Trophoblast cell (in vitro differentiated cells and primary cell): ENCODE data around the gene RHCE.
"Not testable (repeated sequence)": the region's sequence is repeated elsewhere in the genome, so short reads cannot be mapped to it uniquely, and the experiment has no call there.

Experiments used
- DNase-seq, 2 donors: peaks; one replicate each; pipeline ENCODE4 v3.0.0-alpha.2; 2016
- H2AFZ ChIP-seq: 2 replicates; pipeline ENCODE4 v1.6.1; 2013; ENCODE audit warnings: low read length, moderate library complexity, mild to moderate bottlenecking; ENCODE audit not compliant: insufficient read depth, poor library complexity
- H2AK5ac ChIP-seq: 2 replicates; pipeline ENCODE4 v1.6.1; 2013; ENCODE audit warnings: mild to moderate bottlenecking, low read length
- H2BK120ac ChIP-seq: 2 replicates; pipeline ENCODE4 v1.6.1; 2013; ENCODE audit warnings: low read length, mild to moderate bottlenecking, moderate library complexity; ENCODE audit not compliant: insufficient read depth, poor library complexity
- H2BK12ac ChIP-seq: 2 replicates; pipeline ENCODE4 v1.6.1; 2013; ENCODE audit warnings: mild to moderate bottlenecking, low read length, moderate library complexity
- H2BK5ac ChIP-seq: 2 replicates; pipeline ENCODE4 v1.6.1; 2013; ENCODE audit warnings: low read length, low read depth, moderate library complexity, mild to moderate bottlenecking; ENCODE audit not compliant: poor library complexity
- H3K14ac ChIP-seq: 2 replicates; pipeline ENCODE4 v1.6.1; 2013; ENCODE audit warnings: mild to moderate bottlenecking, low read length
- H3K18ac ChIP-seq: 2 replicates; pipeline ENCODE4 v1.6.1; 2013; ENCODE audit warnings: mild to moderate bottlenecking, low read length
- H3K23ac ChIP-seq: 2 replicates; pipeline ENCODE4 v1.6.1; 2013; ENCODE audit warnings: low read length
- H3K27ac ChIP-seq: 2 replicates; pipeline ENCODE4 v1.5.1; 2013; ENCODE audit warnings: low read depth, mild to moderate bottlenecking, inconsistent platforms, low read length, moderate library complexity
- H3K27me3 ChIP-seq: 2 replicates; pipeline ENCODE4 v1.6.1; 2013; ENCODE audit warnings: inconsistent platforms, mild to moderate bottlenecking, low read length, moderate library complexity; ENCODE audit not compliant: insufficient read depth
- H3K36me3 ChIP-seq, 2 experiments: 1 replicate in 1 of 2; 2 replicates in 1 of 2; pipeline ENCODE4 v1.6.1; 2013; ENCODE audit warnings: low read length in 2 of 2, mild to moderate bottlenecking in 2 of 2, moderate library complexity in 1 of 2; ENCODE audit not compliant: insufficient read depth in 2 of 2, control insufficient read depth in 1 of 2
- H3K4ac ChIP-seq: 2 replicates; pipeline ENCODE4 v1.6.1; 2013; ENCODE audit warnings: low read depth, mild to moderate bottlenecking, low read length, moderate library complexity
- H3K4me1 ChIP-seq, 2 experiments: 1 replicate in 1 of 2; 2 replicates in 1 of 2; pipeline ENCODE4 v1.6.1; 2013; ENCODE audit warnings: low read length in 2 of 2, mild to moderate bottlenecking in 2 of 2, moderate library complexity in 1 of 2; ENCODE audit not compliant: insufficient read depth in 2 of 2, control insufficient read depth in 1 of 2
- H3K4me2 ChIP-seq: 2 replicates; pipeline ENCODE4 v1.6.1; 2013; ENCODE audit warnings: inconsistent platforms, mild to moderate bottlenecking, low read length, moderate library complexity
- H3K4me3 ChIP-seq: 2 replicates; pipeline ENCODE4 v1.5.1; 2013; ENCODE audit warnings: mild to moderate bottlenecking, low read depth, low read length, inconsistent platforms
- H3K79me1 ChIP-seq: one replicate; pipeline ENCODE4 v1.6.1; 2013; ENCODE audit warnings: low read length
- H3K79me2 ChIP-seq: 2 replicates; pipeline ENCODE4 v1.6.1; 2013; ENCODE audit warnings: low read length, mild to moderate bottlenecking; ENCODE audit not compliant: control insufficient read depth, insufficient read depth, poor library complexity
- H3K9ac ChIP-seq: 2 replicates; pipeline ENCODE4 v1.6.1; 2013; ENCODE audit warnings: mild to moderate bottlenecking, low read length
- H3K9me3 ChIP-seq: 2 replicates; pipeline ENCODE4 v1.6.1; 2013; ENCODE audit warnings: low read depth, mild to moderate bottlenecking, control low read depth, inconsistent platforms, low read length; ENCODE audit not compliant: insufficient read depth
- H4K12ac ChIP-seq: 2 replicates; pipeline ENCODE4 v1.6.1; 2013; ENCODE audit warnings: low read depth, mild to moderate bottlenecking, low read length, moderate library complexity
- H4K8ac ChIP-seq: 2 replicates; pipeline ENCODE4 v1.6.1; 2013; ENCODE audit warnings: low read depth, mild to moderate bottlenecking, low read length, moderate library complexity
- H4K91ac ChIP-seq: one replicate; pipeline ENCODE4 v1.6.1; 2013; ENCODE audit warnings: low read depth, mild to moderate bottlenecking, low read length, moderate library complexity
- WGBS: extraction: QIAGEN DNeasy Blood & Tissue Kit; methylation state at CpG from one replicate; pipeline ENCODE4 v1.1.7; 2013; ENCODE audit warnings: missing lambda C conversion rate; ENCODE audit not compliant: insufficient read length, insufficient coverage; ENCODE audit errors: extremely low coverage; 5-methylcytosine and 5-hydroxymethylcytosine counted together

RHCE gene

DNA sequence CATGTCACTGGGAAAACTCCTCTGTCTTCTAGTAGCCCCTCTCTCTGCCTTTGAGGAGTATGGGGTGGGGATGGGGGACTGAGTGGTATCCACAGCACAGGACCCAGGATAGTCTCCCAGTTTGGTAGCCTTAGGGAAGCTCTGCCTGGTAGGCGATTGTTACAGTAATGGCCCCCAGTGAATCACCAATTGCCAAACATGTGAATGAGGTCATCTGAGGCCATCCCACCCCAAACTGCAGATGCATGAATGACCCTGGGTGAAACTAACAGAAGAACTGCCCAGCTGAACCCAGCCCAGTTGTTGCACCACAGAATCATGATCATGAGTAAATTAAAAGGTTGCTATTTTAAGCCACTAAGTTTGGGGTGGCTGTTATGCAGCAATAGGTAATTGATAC is 6.0 kb downstream of the RHCE start:
- not testable (repeated sequence) for H3K4me3 ChIP-seq, H2AK5ac ChIP-seq, H3K27me3 ChIP-seq, H3K27ac ChIP-seq, H2BK120ac ChIP-seq, H2BK12ac ChIP-seq, H3K4ac ChIP-seq, H3K79me1 ChIP-seq, DNase-seq, H3K36me3 ChIP-seq, H3K4me1 ChIP-seq, H4K91ac ChIP-seq, H4K8ac ChIP-seq, H2AFZ ChIP-seq, H3K14ac ChIP-seq, H2BK5ac ChIP-seq, H3K9me3 ChIP-seq, H3K79me2 ChIP-seq, H3K18ac ChIP-seq, H3K9ac ChIP-seq, H4K12ac ChIP-seq, H3K4me2 ChIP-seq, H3K23ac ChIP-seq
- WGBS: no CpG with 5 or more reads among the region's 1 CpG

DNA sequence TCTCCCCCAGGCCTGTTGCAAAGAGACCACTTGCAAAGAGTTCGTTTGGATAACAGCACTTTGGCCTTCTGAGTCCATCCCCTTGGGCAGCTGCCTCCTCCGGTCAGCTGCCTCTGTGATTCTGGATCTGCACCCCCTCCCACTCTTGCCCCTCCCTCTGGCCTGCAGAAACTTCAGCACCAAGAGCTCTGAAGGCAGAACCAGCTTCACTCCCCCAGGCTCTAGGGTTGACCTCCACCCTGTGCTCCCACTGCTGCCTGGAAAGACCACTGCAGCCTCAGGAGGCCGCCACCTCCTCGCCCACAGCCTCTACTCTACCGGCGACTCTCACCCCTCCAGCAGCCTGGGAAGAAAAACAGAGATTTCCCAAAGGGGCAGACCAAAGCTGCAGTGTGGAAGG is 6.5 kb downstream of the RHCE start:
- not testable (repeated sequence) for H2BK12ac ChIP-seq, H3K27me3 ChIP-seq
- WGBS: no CpG with 5 or more reads among the region's 6 CpGs

DNA sequence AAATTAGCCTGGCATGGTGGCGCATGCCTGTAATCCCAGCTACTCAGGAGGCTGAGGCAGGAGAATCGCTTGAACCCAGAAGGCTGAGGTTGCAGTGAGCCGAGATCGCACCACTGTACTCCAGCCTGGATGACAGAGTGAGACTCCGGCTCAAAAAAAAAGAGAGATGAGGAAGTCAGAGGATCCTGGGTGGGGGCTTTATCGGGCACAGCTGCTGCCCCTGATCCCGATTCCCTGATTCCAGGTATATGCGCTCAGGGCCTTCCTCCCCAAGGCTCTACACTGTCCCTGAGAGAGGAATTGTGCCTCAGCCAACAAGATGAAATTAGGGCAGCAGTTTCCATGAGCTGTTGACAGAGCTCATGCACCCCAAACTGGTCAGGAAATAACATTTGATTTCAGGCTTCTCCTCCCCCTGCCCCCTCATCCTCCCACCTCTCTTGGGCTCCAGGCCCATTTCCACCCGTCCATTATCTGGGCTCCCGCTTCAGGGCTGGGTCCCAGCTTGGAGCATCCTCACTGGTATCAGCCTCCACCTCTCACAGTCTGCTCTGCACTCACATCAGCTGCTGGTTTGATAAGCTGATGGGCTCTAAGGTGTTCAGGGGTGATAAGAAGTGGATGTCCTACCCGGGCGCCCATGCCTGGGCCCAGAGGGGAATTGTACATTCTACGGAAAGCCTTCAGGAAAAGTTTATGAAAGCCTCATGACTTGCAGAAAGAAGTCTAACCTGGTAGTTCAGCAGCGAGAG is 7.6 kb downstream of the RHCE start:
- H3K4me1 ChIP-seq, H2BK5ac ChIP-seq, H3K27me3 ChIP-seq, H4K8ac ChIP-seq, H3K9me3 ChIP-seq, H3K18ac ChIP-seq, H3K79me2 ChIP-seq, DNase-seq, H3K4me3 ChIP-seq, H3K23ac ChIP-seq, H3K4me2 ChIP-seq, H2AFZ ChIP-seq, H3K4ac ChIP-seq, H3K36me3 ChIP-seq, H2AK5ac ChIP-seq, H3K79me1 ChIP-seq, H4K91ac ChIP-seq, H2BK120ac ChIP-seq, H4K12ac ChIP-seq, H3K14ac ChIP-seq, H3K27ac ChIP-seq, H3K9ac ChIP-seq, H2BK12ac ChIP-seq: not testable (repeated sequence)
- WGBS: no CpG with 5 or more reads among the region's 14 CpGs

More for the DNA sequence above, 6.5 kb downstream of the RHCE start:
- not testable (repeated sequence) for H2BK120ac ChIP-seq, DNase-seq, H3K27ac ChIP-seq, H3K79me1 ChIP-seq, H3K4me3 ChIP-seq, H3K4me1 ChIP-seq, H3K36me3 ChIP-seq, H3K14ac ChIP-seq, H3K9ac ChIP-seq, H3K9me3 ChIP-seq, H4K12ac ChIP-seq, H2AFZ ChIP-seq, H4K8ac ChIP-seq, H2AK5ac ChIP-seq, H2BK5ac ChIP-seq, H3K4ac ChIP-seq, H3K4me2 ChIP-seq, H3K18ac ChIP-seq, H3K79me2 ChIP-seq, H4K91ac ChIP-seq, H3K23ac ChIP-seq

DNA sequence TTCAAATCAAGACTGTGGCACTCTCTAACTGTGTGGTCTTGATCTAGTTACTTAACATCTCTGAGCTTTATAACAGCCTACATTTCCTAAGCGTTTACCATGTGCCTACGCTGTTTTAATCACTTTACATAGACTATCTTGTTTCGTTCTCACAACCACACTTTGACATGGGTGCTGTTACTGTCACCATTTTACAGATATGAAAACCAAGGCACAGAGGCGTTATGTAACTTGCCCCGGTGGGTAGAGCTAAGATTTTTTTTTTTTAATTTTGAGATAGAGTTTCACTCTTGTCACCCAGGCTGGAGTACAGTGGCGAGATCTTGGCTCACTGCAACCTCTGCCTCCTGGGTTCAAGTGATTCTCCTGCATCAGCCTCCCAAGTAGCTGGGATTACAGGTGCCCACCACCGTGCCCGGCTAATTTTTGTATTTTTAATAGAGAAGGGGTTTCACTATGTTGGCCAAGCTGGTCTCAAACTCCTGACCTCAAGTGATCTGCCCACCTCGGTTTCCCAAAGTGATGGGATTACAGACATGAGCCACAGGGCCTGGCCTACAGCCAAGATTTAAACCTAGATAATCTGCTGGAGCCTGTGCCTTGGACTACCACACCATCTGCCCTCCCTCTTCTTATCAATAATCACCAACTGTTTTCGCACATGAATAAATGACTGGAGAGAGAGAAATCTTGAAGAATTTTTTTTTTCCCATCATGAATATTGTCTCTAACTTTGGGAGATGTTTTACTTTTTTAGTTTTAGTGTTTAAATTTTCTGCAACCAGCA is 10.8 kb downstream of the RHCE start:
- H3K79me2 ChIP-seq, H3K27ac ChIP-seq, H3K23ac ChIP-seq, H2AFZ ChIP-seq, H3K9ac ChIP-seq, H4K8ac ChIP-seq, H3K4me3 ChIP-seq, H3K4me2 ChIP-seq, H3K79me1 ChIP-seq, H2BK120ac ChIP-seq, H3K4me1 ChIP-seq, H4K91ac ChIP-seq, H4K12ac ChIP-seq, H3K18ac ChIP-seq, H3K36me3 ChIP-seq, H3K27me3 ChIP-seq, H3K4ac ChIP-seq, DNase-seq, H2BK12ac ChIP-seq, H2BK5ac ChIP-seq, H3K14ac ChIP-seq, H2AK5ac ChIP-seq, H3K9me3 ChIP-seq: not testable (repeated sequence)
- WGBS: no CpG with 5 or more reads among the region's 10 CpGs
